ENCODE results near the gene RAD51B. TPM values are rescaled to one million over a fixed set of nuclear protein-coding genes. Genes with fewer than 3 reads are reported as not detected.
A peak's percentile ranks its signal among the peaks of the same experiment; 100 is the strongest.

The RAD51B gene
- total RNA-seq, 3 donors from 2014 or later, result 10.6 to 77.6 (median 33.8) TPM

DNA sequence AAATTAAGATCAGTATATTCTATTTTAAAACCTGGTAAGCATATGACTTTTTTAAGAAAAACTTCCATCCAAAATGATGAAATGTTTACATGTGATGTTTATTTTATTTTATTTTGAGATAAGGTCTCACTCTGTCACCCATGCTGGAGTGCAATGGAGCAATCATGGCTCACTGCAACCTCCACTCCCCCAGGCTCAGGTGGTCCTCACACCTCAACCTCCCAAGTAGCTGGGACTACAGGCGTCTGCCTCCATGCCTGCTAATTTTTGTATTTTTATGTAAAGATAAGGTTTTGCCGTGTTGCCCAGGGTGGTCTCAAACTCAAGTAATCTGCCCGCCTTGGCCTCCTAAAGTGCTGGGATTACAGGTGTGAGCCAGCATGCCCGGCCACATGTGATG is 831.5 kb downstream of the RAD51B start:
- H3K27me3 ChIP-seq, result no peaks in the 10 kb centered on the region
- H3K4me3 ChIP-seq, result no peak overlapping the region
- no peaks in the 10 kb centered on the region for H3K9me3 ChIP-seq
- peaks cover 0 to 22% of the 10 kb centered on the region in 2 donors for H3K4me1 ChIP-seq
- no peak for TF ChIP-seq POLR2A (IDR thresholded peaks at IDR 0.05)
- DNase-seq (ENCODE audit: low spot score in 2 of 2), result peak in 1 of 2 donors; percentile 16
- no peaks in the 10 kb centered on the region for H3K36me3 ChIP-seq
- intact Hi-C loops (cut with DNase I; ENCODE audit: low total_unique reads), result no loop called here
- peak overlapping the region; percentile 76 to 80 for H3K27ac ChIP-seq

DNA sequence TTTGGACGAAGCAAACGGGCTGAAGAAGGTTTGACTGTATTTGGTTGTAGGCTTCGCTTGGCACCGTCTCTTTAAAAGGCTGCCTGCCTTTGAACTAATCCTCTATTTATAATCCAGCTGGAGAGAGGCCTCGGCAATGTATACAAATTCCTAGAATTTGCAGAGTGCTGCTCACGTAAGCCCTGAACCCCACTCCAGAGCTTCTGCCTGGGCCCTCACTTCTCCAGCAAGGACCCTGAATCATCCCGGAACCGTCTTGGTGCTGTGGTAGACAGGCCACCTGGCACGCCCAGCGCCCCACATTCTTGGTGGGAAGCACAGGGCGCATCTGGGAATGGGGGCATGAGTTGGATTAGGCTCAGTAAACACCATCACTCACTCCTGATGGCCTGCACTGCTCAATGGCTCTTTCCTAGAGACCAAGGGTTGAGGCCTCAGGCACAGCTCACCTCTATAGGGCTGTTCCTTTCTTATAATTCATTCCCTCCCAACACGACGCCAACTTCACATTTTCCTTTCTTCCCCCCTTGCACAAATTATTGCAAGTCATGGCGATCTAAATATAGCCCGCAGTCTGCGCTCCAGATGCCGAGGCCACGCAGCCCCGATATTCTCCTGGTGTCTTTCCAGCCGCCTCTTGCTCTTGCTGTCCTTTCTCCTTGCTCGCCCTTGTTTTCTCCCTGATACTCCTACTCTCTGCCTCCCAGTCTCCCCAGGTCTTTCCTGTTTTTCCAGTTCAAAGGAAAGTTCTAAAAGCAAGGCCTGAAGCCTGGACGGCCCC is 832.3 kb downstream of the RAD51B start:
- no peak overlapping the region for H3K4me3 ChIP-seq
- H3K27ac ChIP-seq, result peak overlapping the region; percentile 76 to 80
- H3K9me3 ChIP-seq, result no peaks in the 10 kb centered on the region
- H3K36me3 ChIP-seq, result no peaks in the 10 kb centered on the region
- intact Hi-C loops (cut with DNase I; ENCODE audit: low total_unique reads), result no loop called here
- peak in 1 of 3 donors; percentile 12 for TF ChIP-seq POLR2AphosphoS5 (IDR thresholded peaks at IDR 0.05)
- TF ChIP-seq POLR2A (IDR thresholded peaks at IDR 0.05), result no peak
- DNase-seq (ENCODE audit: low spot score in 2 of 2), result peak in 1 of 2 donors; percentile 19
- peaks cover 0 to 22% of the 10 kb centered on the region in 2 donors for H3K4me1 ChIP-seq
- H3K27me3 ChIP-seq, result no peaks in the 10 kb centered on the region

DNA sequence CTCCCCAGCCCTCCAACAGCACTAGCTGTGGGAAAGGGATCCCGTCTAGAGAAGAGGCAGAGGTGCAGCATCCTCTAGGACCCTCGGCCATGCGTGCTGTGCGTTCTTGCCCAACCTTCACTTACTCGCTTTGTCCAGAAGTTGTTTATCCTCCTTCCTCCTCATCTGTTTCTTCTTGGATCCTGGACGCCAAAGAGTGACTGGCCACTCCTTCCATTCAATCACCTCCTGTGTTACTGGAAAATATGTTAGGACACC is 832.8 kb downstream of the RAD51B start:
- DNase-seq (ENCODE audit: low spot score in 2 of 2), result peak in 1 of 2 donors; percentile 14
- Histone ChIP-seq H3K4me3 (no peak overlapping the region), H3K9me3 (no peaks in the 10 kb centered on the region), H3K27me3 (no peaks in the 10 kb centered on the region), H3K27ac (peak overlapping the region; percentile 76 to 80), H3K36me3 (no peaks in the 10 kb centered on the region), H3K4me1 (peaks cover 0 to 22% of the 10 kb centered on the region in 2 donors)
- intact Hi-C loops (cut with DNase I; ENCODE audit: low total_unique reads), result no loop called here
- TF ChIP-seq POLR2A (IDR thresholded peaks at IDR 0.05) (no peak), POLR2AphosphoS5 (IDR thresholded peaks at IDR 0.05) (no peak)
- TF ChIP-seq, protein P1, sequence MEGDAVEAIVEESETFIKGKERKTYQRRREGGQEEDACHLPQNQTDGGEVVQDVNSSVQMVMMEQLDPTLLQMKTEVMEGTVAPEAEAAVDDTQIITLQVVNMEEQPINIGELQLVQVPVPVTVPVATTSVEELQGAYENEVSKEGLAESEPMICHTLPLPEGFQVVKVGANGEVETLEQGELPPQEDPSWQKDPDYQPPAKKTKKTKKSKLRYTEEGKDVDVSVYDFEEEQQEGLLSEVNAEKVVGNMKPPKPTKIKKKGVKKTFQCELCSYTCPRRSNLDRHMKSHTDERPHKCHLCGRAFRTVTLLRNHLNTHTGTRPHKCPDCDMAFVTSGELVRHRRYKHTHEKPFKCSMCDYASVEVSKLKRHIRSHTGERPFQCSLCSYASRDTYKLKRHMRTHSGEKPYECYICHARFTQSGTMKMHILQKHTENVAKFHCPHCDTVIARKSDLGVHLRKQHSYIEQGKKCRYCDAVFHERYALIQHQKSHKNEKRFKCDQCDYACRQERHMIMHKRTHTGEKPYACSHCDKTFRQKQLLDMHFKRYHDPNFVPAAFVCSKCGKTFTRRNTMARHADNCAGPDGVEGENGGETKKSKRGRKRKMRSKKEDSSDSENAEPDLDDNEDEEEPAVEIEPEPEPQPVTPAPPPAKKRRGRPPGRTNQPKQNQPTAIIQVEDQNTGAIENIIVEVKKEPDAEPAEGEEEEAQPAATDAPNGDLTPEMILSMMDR (IDR thresholded peaks at IDR 0.05), result no peak

DNA sequence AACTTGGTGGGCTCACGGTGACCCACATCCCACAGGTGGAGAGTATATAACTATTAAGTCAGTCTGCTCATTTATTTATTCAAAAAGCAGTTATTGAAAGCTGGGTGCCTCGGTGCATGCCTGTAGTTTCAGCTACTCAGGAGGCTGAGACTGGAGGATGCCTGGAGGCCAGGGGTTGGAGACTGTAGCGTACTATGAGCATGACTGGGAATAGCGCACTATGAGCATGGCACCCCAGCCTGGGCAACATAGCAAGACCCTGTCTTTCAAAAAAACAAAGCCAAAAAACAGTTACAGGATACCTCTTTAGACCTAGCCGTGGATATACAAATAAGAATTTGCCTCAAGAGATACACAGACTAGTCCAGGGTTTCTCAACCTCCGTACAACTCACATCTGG is 833.5 kb downstream of the RAD51B start:
- no peaks in the 10 kb centered on the region for H3K27me3 ChIP-seq
- no peaks in the 10 kb centered on the region for H3K9me3 ChIP-seq
- no peak overlapping the region for H3K4me3 ChIP-seq
- peaks cover 0 to 22% of the 10 kb centered on the region in 2 donors for H3K4me1 ChIP-seq
- TF ChIP-seq POLR2AphosphoS5 (IDR thresholded peaks at IDR 0.05), result no peak
- TF ChIP-seq, protein P1 (IDR thresholded peaks at IDR 0.05), result no peak
- no peak for TF ChIP-seq POLR2A (IDR thresholded peaks at IDR 0.05)
- intact Hi-C loops (cut with DNase I; ENCODE audit: low total_unique reads), result no loop called here
- DNase-seq (ENCODE audit: low spot score in 2 of 2), result peak in 1 of 2 donors; percentile 14
- H3K36me3 ChIP-seq, result no peaks in the 10 kb centered on the region
- H3K27ac ChIP-seq, result peak overlapping the region; percentile 76 to 80

DNA sequence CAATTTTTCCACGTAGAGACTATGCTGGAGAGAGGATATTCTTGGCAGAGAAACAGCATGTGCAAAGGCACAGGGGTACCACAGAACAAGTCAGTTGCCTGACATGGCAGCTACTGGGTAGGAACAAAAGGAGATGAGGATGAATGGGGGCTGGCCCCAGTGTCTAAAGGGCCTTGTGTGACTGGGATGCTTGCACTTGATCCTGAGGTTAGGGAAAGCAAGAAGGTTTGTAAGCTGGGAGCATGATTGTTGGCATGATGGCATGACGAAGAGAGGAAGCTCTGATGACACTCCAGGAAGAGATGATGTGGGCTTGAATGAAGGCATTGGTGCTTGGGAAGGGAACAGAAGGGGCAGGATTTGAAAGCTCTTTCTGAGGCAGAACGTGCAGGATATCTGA is 834.2 kb downstream of the RAD51B start:
- Histone ChIP-seq H3K9me3 (no peaks in the 10 kb centered on the region), H3K36me3 (no peaks in the 10 kb centered on the region), H3K27me3 (no peaks in the 10 kb centered on the region), H3K4me1 (peaks cover 0 to 25% of the 10 kb centered on the region in 2 donors), H3K27ac (peak overlapping the region; percentile 8 to 36), H3K4me3 (no peak overlapping the region)
- intact Hi-C loops (cut with DNase I; ENCODE audit: low total_unique reads), result no loop called here
- TF ChIP-seq, protein P1 (IDR thresholded peaks at IDR 0.05), result no peak
- TF ChIP-seq POLR2A (IDR thresholded peaks at IDR 0.05), result no peak
- peak in 1 of 2 donors; percentile 13 for DNase-seq (ENCODE audit: low spot score in 2 of 2)

DNA sequence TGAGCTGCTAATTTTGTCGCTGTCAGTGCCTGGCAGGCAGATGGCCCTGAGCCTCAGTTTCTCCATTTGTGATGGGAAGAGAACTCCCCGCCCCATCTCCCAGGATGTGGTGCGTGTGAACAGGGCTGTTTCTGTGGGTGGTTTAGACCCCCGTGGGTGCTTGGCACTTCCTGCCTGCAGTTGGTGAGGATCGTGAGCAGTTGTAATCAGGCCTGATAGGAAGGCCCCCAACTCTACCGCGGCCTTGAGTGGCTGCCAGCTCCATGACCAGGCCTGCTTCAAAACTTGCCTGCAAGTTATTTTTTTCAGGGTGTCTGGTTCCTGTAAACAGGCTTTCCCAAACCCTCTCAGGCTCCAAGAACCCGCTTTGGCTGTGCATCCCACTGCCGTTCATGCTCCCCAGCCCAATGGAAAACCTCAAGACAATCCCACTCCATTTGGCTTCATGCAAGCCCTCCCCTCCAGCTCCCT is 834.9 kb downstream of the RAD51B start:
- intact Hi-C loops (cut with DNase I; ENCODE audit: low total_unique reads), result no loop called here
- peaks cover 0 to 32% of the 10 kb centered on the region in 2 donors for H3K4me1 ChIP-seq
- H3K4me3 ChIP-seq, result no peak overlapping the region
- no peaks in the 10 kb centered on the region for H3K27me3 ChIP-seq
- peak overlapping the region; percentile 48 to 66 for H3K27ac ChIP-seq
- H3K36me3 ChIP-seq, result no peaks in the 10 kb centered on the region
- H3K9me3 ChIP-seq, result no peaks in the 10 kb centered on the region
- no peak for TF ChIP-seq POLR2A (IDR thresholded peaks at IDR 0.05)
- TF ChIP-seq POLR2AphosphoS5 (IDR thresholded peaks at IDR 0.05), result no peak
- TF ChIP-seq, protein P1 (IDR thresholded peaks at IDR 0.05), result no peak
- peak in 1 of 2 donors; percentile 18 for DNase-seq (ENCODE audit: low spot score in 2 of 2)
